Breast epithelium (tissue), 3 donors: Measurements from ENCODE around the gene KCNK3.

Source experiments
- CTCF ChIP-seq, 3 donors: fragments of 450-650 bp; IDR thresholded peaks; one replicate each; pipeline ENCODE4 v1.5.1; 2016 to 2017; ENCODE audit warnings: antibody characterized with exemption in 3 of 3, mild to moderate bottlenecking in 3 of 3, moderate library complexity in 3 of 3
- POLR2A ChIP-seq: fragments of 450-650 bp; IDR thresholded peaks from one replicate; pipeline ENCODE4 v1.6.1; 2016; ENCODE audit warnings: antibody characterized with exemption, mild to moderate bottlenecking, moderate library complexity
- POLR2AphosphoS5 ChIP-seq, 3 donors: sonication (generic); formaldehyde crosslinking; IDR thresholded peaks; one replicate each; pipeline ENCODE4 v1.6.1; 2017; ENCODE audit warnings: antibody characterized with exemption in 3 of 3

DNA sequence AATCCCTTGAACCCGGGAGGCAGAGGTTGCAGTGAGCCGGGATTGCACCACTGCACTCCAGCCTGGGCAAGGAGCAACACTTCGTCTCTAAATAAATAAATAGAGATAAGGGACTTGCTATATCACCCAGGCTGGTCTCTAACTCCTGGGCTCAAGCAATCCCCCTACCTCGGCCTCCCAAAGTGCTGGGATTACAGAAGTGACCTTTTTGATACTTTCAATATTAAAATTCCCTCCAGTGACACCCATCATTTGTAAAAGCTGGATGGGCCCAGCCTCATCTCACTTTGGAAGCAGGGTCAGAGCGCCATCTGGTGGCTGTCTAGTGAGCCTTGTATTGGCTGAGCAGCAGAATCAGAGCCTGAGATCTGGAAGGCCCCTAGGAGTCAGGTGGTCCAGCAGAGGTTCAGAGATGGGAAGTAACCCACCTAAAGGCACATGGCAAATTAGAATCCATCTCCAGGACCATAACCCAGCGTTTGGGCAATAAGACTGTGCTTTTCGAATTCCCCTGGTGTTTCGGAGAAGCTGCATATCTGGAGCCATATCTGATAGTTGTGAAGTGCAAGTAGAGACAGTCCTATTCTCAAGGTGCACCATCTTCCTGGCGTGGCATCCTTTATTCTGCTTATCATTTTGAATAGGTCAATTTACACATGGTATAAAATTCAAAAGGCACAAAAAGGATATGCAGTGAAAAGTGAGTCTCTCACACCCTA, 53.2 kb downstream of the KCNK3 start:
- TF ChIP-seq POLR2A: no peak
- TF ChIP-seq CTCF (IDR thresholded peaks at IDR 0.05): peak; percentile 81 to 92 (median 92)
- no peak for TF ChIP-seq POLR2AphosphoS5 (IDR thresholded peaks at IDR 0.05)
